ENCODE results near the gene GOSR2. TPM values are rescaled to one million over a fixed set of nuclear protein-coding genes. Genes with fewer than 3 reads are reported as not detected.

The GOSR2 gene
- total and polyA plus RNA-seq, 2 of the 8 experiments (the other 6 are each of a cell fraction or from before 2014, with no cell fraction given) = 28.2 to 36.2 TPM

DNA sequence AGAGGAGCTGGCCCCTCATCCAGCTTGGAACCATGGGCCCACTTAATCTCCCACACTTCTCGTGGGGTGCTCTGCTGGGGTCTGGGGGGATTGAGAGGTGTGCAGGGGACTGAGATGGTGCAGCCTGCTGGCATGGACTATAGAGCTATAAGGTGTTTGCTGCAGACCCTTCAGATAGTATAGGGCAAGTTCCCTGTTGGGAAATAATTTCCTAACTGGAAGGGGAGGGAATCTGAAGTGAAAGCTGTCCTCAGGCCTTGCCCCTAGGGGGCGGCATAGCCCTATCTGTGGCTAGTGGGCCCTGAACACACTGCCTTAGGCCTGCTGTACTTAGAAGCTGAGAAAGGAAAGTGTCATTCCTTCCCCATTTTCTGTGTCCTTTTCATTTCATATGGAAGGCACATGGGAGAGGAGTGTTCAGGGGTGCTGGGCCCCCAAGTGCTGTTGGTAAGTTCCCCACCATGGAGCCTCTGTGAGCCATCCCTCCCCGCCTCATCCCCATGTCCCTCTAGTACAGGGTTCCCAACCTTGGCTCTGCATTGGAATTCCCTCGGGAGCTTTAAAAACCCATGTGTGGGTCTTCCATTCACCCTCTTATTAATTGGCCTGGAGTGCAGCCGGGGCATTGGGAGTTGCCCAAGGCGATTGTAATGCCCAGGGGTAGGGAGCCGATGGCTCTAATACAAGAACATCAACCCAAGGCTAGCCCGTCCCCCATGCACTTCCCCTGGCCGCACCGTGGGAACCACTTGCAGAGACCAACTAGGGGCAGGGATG is 19.7 kb downstream of the GOSR2 start:
- no peak overlapping the region for H4K5ac ChIP-seq (ENCODE audit: insufficient read length, low read depth, low read length)
- WGBS, 2 experiments (ENCODE audit: extremely low coverage in 1 of 2, insufficient coverage in 1 of 2, insufficient read length in 1 of 2, insufficient replicate concordance in 2 of 2, low coverage in 1 of 2, low lambda C conversion rate in 2 of 2, missing lambda C conversion rate in 1 of 2) = 70% methylated on average over 10 of the region's 10 CpGs; no CpG with 5 or more reads in 1 of the 2 experiments
- H3K56ac ChIP-seq (replicated peaks; ENCODE audit: insufficient read length, low read depth, low read length) = no peak overlapping the region
- no peak overlapping the region for H2AFZ ChIP-seq (ENCODE audit: low read length)
- H2BK12ac ChIP-seq (ENCODE audit: low read depth, low read length) = no peak overlapping the region
- no peaks in the 10 kb centered on the region for H3K79me2 ChIP-seq (ENCODE audit: control insufficient read depth in 1 of 2, insufficient read depth in 2 of 2, low read length in 2 of 2)
- no peak overlapping the region for H4K91ac ChIP-seq (replicated peaks; ENCODE audit: insufficient read length, low read length)
- no peak overlapping the region for H3K4ac ChIP-seq (replicated peaks; ENCODE audit: insufficient read length, low read depth, low read length)
- no peak overlapping the region for H3K4me3 ChIP-seq (ENCODE audit: extremely low read depth in 1 of 4, insufficient read depth in 2 of 4, low read depth in 3 of 4, low read length in 4 of 4)
- no peak overlapping the region for H2BK20ac ChIP-seq (ENCODE audit: low read length)
- CTCF ChIA-PET (ENCODE audit: partially characterized antibody) = interaction anchor here (0.7 to 10.0 kb wide), 64 partner anchors 8 to 1103 kb away, joined by 3 to 154 read pairs (median 6); no protein-coding TSS in a partner anchor
- no peaks in the 10 kb centered on the region for H4K20me1 ChIP-seq (replicated peaks in 1 of 2; ENCODE audit: control insufficient read depth in 1 of 2, insufficient read depth in 2 of 2, low read length in 2 of 2)
- no peak overlapping the region for H3K23ac ChIP-seq (ENCODE audit: insufficient read length)
- no peak overlapping the region for H3K14ac ChIP-seq (ENCODE audit: insufficient read length)
- no peaks in the 10 kb centered on the region for H3K79me1 ChIP-seq (ENCODE audit: low read depth, low read length)
- no peak overlapping the region for H2BK120ac ChIP-seq (replicated peaks; ENCODE audit: low read depth, low read length)
- FAIRE-seq (peak; percentile 82), DNase-seq (ENCODE audit: low read depth in 1 of 2, low spot score in 2 of 2) (peak; percentile 66 to 91)
- H3K9ac ChIP-seq (replicated peaks in 1 of 4; ENCODE audit: extremely low read depth in 1 of 4, low read depth in 3 of 4, low read length in 3 of 4) = no peak overlapping the region
- H3K18ac ChIP-seq (ENCODE audit: extremely low read depth, low read length) = no peak overlapping the region
- POLR2A ChIA-PET (ENCODE audit: partially characterized antibody) = interaction anchor here (0.7 to 3.8 kb wide), 17 partner anchors 9 to 117 kb away, joined by 3 to 24 read pairs (median 3); partner anchors contain the start of genes RPRML and WNT9B
- peak overlapping the region; percentile 83; the same call in 1 of the 2 replicates for H2BK15ac ChIP-seq (ENCODE audit: low read length)
- H3K36me3 ChIP-seq (ENCODE audit: control insufficient read depth in 2 of 4, insufficient read depth in 4 of 4, low read length in 3 of 4) = peaks cover 9 to 21% (median 13%) of the 10 kb centered on the region in 4 experiments; a peak in 5 of 8 replicates
- no peak overlapping the region for H3K4me2 ChIP-seq (ENCODE audit: insufficient read depth in 1 of 2, low read depth in 2 of 2, low read length in 2 of 2)
- H3K9me3 ChIP-seq (ENCODE audit: insufficient read depth in 2 of 2, low read depth in 1 of 2, low read length in 1 of 2) = no peaks in the 10 kb centered on the region
- H2BK5ac ChIP-seq (ENCODE audit: low read depth, low read length) = no peak overlapping the region
- no peaks in the 10 kb centered on the region for H3K27me3 ChIP-seq (replicated peaks in 1 of 4; ENCODE audit: control insufficient read depth in 3 of 4, extremely low read depth in 1 of 4, insufficient read depth in 3 of 4, low read length in 3 of 4)
- TF ChIP-seq CTCF (IDR thresholded peaks at IDR 0.05; ENCODE audit: control extremely low read depth in 1 of 3, insufficient read depth in 1 of 3, low read depth in 1 of 3, low read length in 3 of 3) (peak; percentile 88 to 96 (median 89)), RAD21 (IDR thresholded peaks at IDR 0.05 in 1 of 2, conservative IDR thresholded peaks at IDR 0.05 in 1 of 2; ENCODE audit: low read depth in 2 of 2, low read length in 2 of 2) (peak; percentile 94 to 95), CBX5 (IDR thresholded peaks at IDR 0.05; ENCODE audit: low read depth, low read length) (no peak), CEBPB (IDR thresholded peaks at IDR 0.05; ENCODE audit: low read depth, low read length) (peak; percentile 50; the same call in 1 of the 2 replicates), FOSL1 (IDR thresholded peaks at IDR 0.05; ENCODE audit: insufficient read depth, low read depth, low read length) (no peak), CHD2 (IDR thresholded peaks at IDR 0.05; ENCODE audit: low read length) (no peak), CREB1 (IDR thresholded peaks at IDR 0.05) (no peak), POLR2AphosphoS5 (IDR thresholded peaks at IDR 0.05; ENCODE audit: low read depth, low read length) (no peak), SP4 (IDR thresholded peaks at IDR 0.05; ENCODE audit: low read length) (no peak)
- TF ChIP-seq, protein P1, sequence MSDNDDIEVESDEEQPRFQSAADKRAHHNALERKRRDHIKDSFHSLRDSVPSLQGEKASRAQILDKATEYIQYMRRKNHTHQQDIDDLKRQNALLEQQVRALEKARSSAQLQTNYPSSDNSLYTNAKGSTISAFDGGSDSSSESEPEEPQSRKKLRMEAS (IDR thresholded peaks at IDR 0.05) = no peak
- no peak overlapping the region for H4K8ac ChIP-seq (ENCODE audit: extremely low read depth, insufficient read depth, low read length)
- H3K4me1 ChIP-seq (replicated peaks in 1 of 4; ENCODE audit: control insufficient read depth in 3 of 4, insufficient read depth in 4 of 4, low read length in 3 of 4) = peaks cover 6 to 16% (median 9%) of the 10 kb centered on the region in 4 experiments
- no peak overlapping the region for H2AK5ac ChIP-seq (ENCODE audit: low read depth, low read length)
- H3K27ac ChIP-seq (ENCODE audit: low read depth, low read length) = no peak overlapping the region
- no peaks in the 10 kb centered on the region for H3K23me2 ChIP-seq (ENCODE audit: low read depth, low read length)
